Gastrocnemius medialis (tissue), 4 donors: Measurements from ENCODE around the gene SOX1. TPM values are rescaled to one million over a fixed set of nuclear protein-coding genes. Genes with fewer than 3 reads are reported as not detected.

Experiments used
- ATAC-seq, 2 donors: fragments of 150-250 bp; one replicate each; pipeline ENCODE4 v1.9.1; 2016
- DNase-seq, 2 donors: peaks; one replicate each; pipeline ENCODE4 v3.0.0-alpha.2; 2019
- H3K27ac ChIP-seq, 4 donors: fragments of 200-600 bp; sonication (generic); 1 replicate in 1 of 4; 2 replicates in 3 of 4; pipeline ENCODE4 v1.5.1; 2016 to 2018; ENCODE audit warnings: mild to moderate bottlenecking in 2 of 4, moderate library complexity in 1 of 4
- H3K27me3 ChIP-seq, 3 donors: fragments of 200-600 bp; sonication (generic) in 2 of 3; 1 replicate in 1 of 3; 2 replicates in 2 of 3; pipeline versions ENCODE4 v1.5.1 to v1.6.0; 2016 to 2019; ENCODE audit warnings: mild to moderate bottlenecking in 1 of 3, moderate library complexity in 1 of 3
- H3K36me3 ChIP-seq, 2 donors: fragments of 200-600 bp; sonication (generic) in 1 of 2; one replicate each; pipeline ENCODE4 v1.5.1; 2017 to 2018
- H3K4me1 ChIP-seq, 2 donors: fragments of 200-600 bp; sonication (generic) in 1 of 2; one replicate each; pipeline ENCODE4 v1.5.1; 2016 to 2017; ENCODE audit warnings: mild to moderate bottlenecking in 2 of 2
- H3K4me3 ChIP-seq, 4 donors: fragments of 200-600 bp; sonication (generic) in 3 of 4; 1 replicate in 1 of 4; 2 replicates in 3 of 4; pipeline ENCODE4 v1.5.1; 2016 to 2019; ENCODE audit warnings: mild to moderate bottlenecking in 2 of 4
- H3K9me3 ChIP-seq, 3 donors: fragments of 200-600 bp; sonication (generic) in 2 of 3; 1 replicate in 1 of 3; 2 replicates in 2 of 3; pipeline ENCODE4 v1.5.1; 2016 to 2019
- POLR2A ChIP-seq, 2 donors: fragments of 450-650 bp; IDR thresholded peaks; one replicate each; pipeline ENCODE4 v1.6.1; 2017; ENCODE audit warnings: antibody characterized with exemption in 2 of 2, mild to moderate bottlenecking in 2 of 2, moderate library complexity in 2 of 2
- in situ Hi-C, 4 donors: fragments of 200-750 bp; cut with MboI; loops; one replicate each; pipeline versions ENCODE4 v1.15.0 to v1.8.0; 2017; ENCODE audit warnings: low sequenced_read_pairs in 4 of 4
- intact Hi-C: fragments of 100-400 bp; cut with DNase I; formaldehyde crosslinking; loops from one replicate; pipeline ENCODE4 v1.15.1; 2023; ENCODE audit warnings: low total_unique reads
- total RNA-seq, 4 donors: library from RNA; depleted of rRNA; stranded (reverse); fragments of >200 nt; gene quantifications; one replicate each; pipeline versions ENCODE4 v1.1.0 to v1.2.3, GENCODE V29; 2016
- TF ChIP-seq, protein P1 (sequence below), 5 experiments: fragments of 450-650 bp in 3 of 5; fragments of 200-600 bp in 2 of 5; sonication (generic) in 2 of 5; IDR thresholded peaks in 4 of 5; conservative IDR thresholded peaks in 1 of 5; 1 replicate in 4 of 5; 2 replicates in 1 of 5; pipeline ENCODE4 v1.5.1; 2016 to 2019; ENCODE audit warnings: antibody characterized with exemption in 5 of 5, mild to moderate bottlenecking in 3 of 5, moderate library complexity in 3 of 5

Gene SOX1
- total RNA-seq, 4 donors from 2014 or later, result not detected

DNA sequence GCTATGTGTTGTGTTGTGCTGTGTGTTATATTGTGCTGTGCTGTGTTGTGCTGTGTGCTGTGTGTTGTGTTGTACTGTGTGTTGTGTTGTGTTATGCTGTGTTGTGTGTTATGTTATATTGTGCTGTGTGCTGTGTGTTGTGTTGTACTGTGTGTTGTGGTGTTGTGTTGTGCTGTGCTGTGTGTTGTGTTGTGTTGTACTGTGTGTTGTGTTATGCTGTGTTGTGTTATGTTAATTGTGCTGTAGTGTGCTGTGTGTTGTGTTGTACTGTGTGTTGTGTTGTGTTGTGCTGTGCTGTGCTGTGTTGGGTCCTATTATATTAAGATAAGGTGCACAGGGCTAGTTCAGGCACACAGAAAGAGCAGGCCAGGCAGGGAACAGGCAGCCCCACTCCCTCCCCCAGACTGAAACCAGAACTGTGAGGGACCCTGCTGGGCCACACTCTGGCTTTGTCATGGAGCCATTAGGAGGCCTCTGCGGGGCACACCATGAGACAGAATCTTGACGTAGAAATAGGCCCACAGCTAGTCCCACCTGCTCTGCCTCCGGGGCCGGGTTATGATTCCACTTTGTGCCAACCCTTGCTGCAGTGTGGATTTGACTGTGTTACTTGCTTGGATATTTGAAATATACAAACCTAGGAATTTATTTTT lies 12.1 kb downstream of the SOX1 start:
- in situ Hi-C loops, result loop anchor here in 1 of 4 donors (25.0 kb wide), 1 partner anchor 533 kb away; no protein-coding TSS in a partner anchor
- no peak for ATAC-seq

DNA sequence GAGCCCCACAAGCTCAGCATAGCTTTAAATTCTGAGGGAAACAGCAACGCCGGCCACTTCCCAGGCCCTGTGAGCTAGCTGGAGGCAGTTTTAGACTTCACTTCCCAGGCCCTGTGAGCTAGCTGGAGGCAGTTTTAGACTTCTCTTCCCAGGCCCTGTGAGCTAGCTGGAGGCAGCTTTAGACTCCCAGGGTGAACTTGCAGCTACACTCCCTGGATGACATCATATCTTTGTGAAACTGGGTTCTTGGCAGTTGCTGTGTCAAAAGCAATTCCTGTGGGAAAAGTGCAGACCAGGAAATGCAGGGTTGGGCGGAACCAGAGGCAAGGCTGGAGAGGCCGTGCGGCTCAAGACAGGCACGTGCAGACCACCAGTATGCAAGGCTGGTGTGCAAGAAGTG lies 12.7 kb downstream of the SOX1 start:
- in situ Hi-C loops (loop anchor here in 1 of 4 donors (25.0 kb wide), 1 partner anchor 533 kb away; no protein-coding TSS in a partner anchor), intact Hi-C loops (no loop called here)

More for the DNA sequence above, 12.1 kb downstream of the SOX1 start:
- TF ChIP-seq, protein P1, sequence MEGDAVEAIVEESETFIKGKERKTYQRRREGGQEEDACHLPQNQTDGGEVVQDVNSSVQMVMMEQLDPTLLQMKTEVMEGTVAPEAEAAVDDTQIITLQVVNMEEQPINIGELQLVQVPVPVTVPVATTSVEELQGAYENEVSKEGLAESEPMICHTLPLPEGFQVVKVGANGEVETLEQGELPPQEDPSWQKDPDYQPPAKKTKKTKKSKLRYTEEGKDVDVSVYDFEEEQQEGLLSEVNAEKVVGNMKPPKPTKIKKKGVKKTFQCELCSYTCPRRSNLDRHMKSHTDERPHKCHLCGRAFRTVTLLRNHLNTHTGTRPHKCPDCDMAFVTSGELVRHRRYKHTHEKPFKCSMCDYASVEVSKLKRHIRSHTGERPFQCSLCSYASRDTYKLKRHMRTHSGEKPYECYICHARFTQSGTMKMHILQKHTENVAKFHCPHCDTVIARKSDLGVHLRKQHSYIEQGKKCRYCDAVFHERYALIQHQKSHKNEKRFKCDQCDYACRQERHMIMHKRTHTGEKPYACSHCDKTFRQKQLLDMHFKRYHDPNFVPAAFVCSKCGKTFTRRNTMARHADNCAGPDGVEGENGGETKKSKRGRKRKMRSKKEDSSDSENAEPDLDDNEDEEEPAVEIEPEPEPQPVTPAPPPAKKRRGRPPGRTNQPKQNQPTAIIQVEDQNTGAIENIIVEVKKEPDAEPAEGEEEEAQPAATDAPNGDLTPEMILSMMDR (IDR thresholded peaks at IDR 0.05 in 4 of 5, conservative IDR thresholded peaks at IDR 0.05 in 1 of 5), result no peak
- no peak for TF ChIP-seq POLR2A (IDR thresholded peaks at IDR 0.05)
- H3K4me1 ChIP-seq, result no peaks in the 10 kb centered on the region
- DNase-seq, result no peak
- H3K4me3 ChIP-seq, result no peak overlapping the region
- H3K27ac ChIP-seq, result no peak overlapping the region
- H3K9me3 ChIP-seq, result peaks cover 0 to 2% (median 0%) of the 10 kb centered on the region in 3 donors
- H3K27me3 ChIP-seq, result peaks cover 44 to 49% (median 46%) of the 10 kb centered on the region in 3 donors
- H3K36me3 ChIP-seq, result no peaks in the 10 kb centered on the region
- intact Hi-C loops, result no loop called here

DNA sequence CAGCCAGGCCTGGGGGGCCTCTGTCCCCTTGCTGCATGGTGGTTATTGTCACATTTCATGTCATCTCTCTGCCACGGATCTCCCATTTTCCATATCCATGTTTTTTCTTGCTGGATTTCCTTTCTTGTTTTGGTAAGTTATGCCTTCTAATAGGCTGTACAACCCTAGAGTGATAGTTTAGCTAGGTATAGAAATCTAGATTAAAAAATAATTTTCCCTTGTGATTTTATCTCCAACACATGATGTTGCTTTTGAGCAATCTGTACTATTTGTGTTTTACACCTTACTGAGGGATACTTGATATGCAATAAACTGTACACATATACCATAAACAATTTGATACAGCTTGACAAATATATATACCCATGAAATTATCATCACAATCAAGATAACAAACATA lies 17.0 kb downstream of the SOX1 start:
- Histone ChIP-seq H3K27me3 (peaks cover 8 to 17% (median 11%) of the 10 kb centered on the region in 3 donors), H3K9me3 (peaks cover 0 to 15% (median 0%) of the 10 kb centered on the region in 3 donors), H3K4me1 (no peaks in the 10 kb centered on the region), H3K36me3 (no peaks in the 10 kb centered on the region), H3K27ac (no peak overlapping the region), H3K4me3 (peak overlapping the region in 1 of 4 donors; percentile 25)
- intact Hi-C loops, result no loop called here
- TF ChIP-seq, protein P1 (IDR thresholded peaks at IDR 0.05 in 4 of 5, conservative IDR thresholded peaks at IDR 0.05 in 1 of 5), result no peak
- no peak for TF ChIP-seq POLR2A (IDR thresholded peaks at IDR 0.05)
- in situ Hi-C loops, result loop anchor here in 1 of 4 donors (25.0 kb wide), 1 partner anchor 528 kb away; no protein-coding TSS in a partner anchor
- DNase-seq (no peak), ATAC-seq (no peak)

More for the DNA sequence above, 12.7 kb downstream of the SOX1 start:
- DNase-seq (no peak), ATAC-seq (no peak)
- H3K27ac ChIP-seq, result no peak overlapping the region
- H3K4me3 ChIP-seq, result no peak overlapping the region
- TF ChIP-seq, protein P1 (IDR thresholded peaks at IDR 0.05 in 4 of 5, conservative IDR thresholded peaks at IDR 0.05 in 1 of 5), result no peak
- no peak for TF ChIP-seq POLR2A (IDR thresholded peaks at IDR 0.05)
- no peaks in the 10 kb centered on the region for H3K36me3 ChIP-seq
- H3K27me3 ChIP-seq, result peaks cover 37 to 46% (median 39%) of the 10 kb centered on the region in 3 donors
- H3K9me3 ChIP-seq, result peaks cover 0 to 8% (median 0%) of the 10 kb centered on the region in 3 donors
- no peaks in the 10 kb centered on the region for H3K4me1 ChIP-seq

DNA sequence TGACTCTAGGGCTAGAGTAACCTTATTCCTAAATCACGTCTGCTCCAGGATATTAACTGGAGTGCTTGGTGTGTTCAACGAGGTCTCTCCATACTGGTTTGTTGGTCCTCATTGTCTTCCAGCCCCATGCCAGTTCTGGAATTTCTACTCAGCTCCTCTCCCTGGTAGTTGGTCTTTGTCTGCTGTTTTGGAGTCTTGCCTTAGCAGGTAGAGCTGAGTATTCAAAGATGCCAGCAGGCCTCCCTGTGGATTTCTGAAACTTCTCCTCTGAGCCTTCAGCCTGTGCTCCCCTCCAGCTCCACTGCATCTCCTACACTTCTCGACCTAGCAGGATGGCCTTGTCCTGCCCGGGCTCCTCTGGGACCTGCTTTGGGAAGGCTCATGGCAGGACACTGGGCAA lies 25.5 kb downstream of the SOX1 start:
- in situ Hi-C loops, result loop anchor here in 1 of 4 donors (25.0 kb wide), 1 partner anchor 520 kb away; no protein-coding TSS in a partner anchor
- ATAC-seq, result no peak
- no peaks in the 10 kb centered on the region for H3K4me1 ChIP-seq

More for the DNA sequence above, 25.5 kb downstream of the SOX1 start:
- Histone ChIP-seq H3K27me3 (peaks cover 0 to 8% (median 0%) of the 10 kb centered on the region in 3 donors), H3K9me3 (no peaks in the 10 kb centered on the region), H3K27ac (no peak overlapping the region), H3K36me3 (no peaks in the 10 kb centered on the region), H3K4me3 (no peak overlapping the region)
- TF ChIP-seq POLR2A (IDR thresholded peaks at IDR 0.05), result no peak
- TF ChIP-seq, protein P1 (IDR thresholded peaks at IDR 0.05 in 4 of 5, conservative IDR thresholded peaks at IDR 0.05 in 1 of 5), result no peak
- intact Hi-C loops, result no loop called here
- no peak for DNase-seq
